ACHN (cell line): ENCODE results near the gene FMN2.
"Not testable (repeated sequence)": the region's sequence is repeated elsewhere in the genome, so short reads cannot be mapped to it uniquely, and the experiment has no call there.

Experiments used
- DNase-seq: peaks from one replicate; pipeline ENCODE4 v3.0.0-alpha.2; 2015
- in situ Hi-C: cut with HindIII; loops from 2 replicates; pipeline ENCODE4 v1.10.0; 2017; ENCODE audit warnings: low sequenced_read_pairs, low pct_ligation_motif_present, low pct_unique_long_range_greater_than_20kb

Gene FMN2

GRCh38 chr1:240363315-240363714, 271.6 kb downstream of the FMN2 start:
- in situ Hi-C loops: no loop called here

DNA sequence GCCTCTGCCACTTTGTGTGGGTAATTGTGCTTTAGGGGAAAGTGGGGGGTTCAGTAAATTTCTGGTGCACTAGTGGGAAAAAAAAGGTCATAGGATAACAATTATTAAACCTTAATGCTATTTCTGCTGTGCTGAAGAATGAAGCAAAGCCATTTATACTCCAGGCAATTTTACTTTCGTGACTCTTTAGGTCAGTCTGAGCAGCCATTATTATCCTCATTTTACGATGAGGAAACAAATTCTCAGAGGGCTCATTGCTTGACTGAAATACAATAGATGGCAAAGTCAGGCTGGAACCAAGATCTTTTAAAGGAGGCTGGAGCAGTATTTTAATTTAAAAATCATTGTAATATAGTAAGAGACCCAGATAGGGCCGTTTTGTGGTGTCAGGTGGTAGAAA, 272.2 kb downstream of the FMN2 start:
- DNase-seq: no peak
- in situ Hi-C loops: no loop called here

More at GRCh38 chr1:240363315-240363714, 271.6 kb downstream of the FMN2 start:
- DNase-seq: no peak

DNA sequence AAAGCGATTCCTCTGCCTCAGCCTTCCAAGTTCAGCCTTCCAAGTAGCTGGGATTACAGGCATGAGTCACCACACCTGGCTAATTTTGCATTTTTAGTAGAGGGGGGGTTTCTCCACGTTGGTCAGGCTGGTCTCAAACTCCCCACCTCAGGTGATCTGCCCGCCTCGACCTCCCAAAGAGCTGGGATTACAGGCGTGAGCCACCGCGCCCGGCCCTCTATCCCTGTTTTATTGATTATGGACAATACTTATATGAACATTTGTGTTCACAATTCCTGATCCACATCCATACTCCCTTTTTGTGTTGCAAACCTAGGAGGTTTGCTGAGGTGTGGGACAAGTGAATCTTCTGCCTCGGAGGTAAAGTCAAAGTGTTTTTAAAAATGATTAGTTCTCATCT, 275.0 kb downstream of the FMN2 start:
- DNase-seq: no peak
- in situ Hi-C loops: no loop called here

DNA sequence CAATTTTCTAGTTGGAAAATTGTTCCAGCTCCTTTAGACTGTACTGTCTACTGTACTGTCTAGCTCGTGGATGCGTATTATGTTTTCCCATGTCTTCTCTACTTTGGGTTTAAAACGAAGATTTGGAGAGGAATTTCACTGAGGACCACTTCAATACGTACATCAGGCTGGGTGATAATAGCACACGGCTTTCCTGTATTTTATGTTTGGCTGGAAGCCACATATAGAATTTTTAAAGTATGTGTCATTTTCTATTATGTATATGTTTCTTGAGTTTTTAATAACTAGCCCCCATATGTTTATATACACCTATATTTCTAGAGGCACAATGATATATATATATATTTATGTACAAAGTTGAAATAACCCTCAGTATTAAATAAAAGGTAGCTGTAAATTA, 293.9 kb downstream of the FMN2 start:
- in situ Hi-C loops: no loop called here
- no peak for DNase-seq

DNA sequence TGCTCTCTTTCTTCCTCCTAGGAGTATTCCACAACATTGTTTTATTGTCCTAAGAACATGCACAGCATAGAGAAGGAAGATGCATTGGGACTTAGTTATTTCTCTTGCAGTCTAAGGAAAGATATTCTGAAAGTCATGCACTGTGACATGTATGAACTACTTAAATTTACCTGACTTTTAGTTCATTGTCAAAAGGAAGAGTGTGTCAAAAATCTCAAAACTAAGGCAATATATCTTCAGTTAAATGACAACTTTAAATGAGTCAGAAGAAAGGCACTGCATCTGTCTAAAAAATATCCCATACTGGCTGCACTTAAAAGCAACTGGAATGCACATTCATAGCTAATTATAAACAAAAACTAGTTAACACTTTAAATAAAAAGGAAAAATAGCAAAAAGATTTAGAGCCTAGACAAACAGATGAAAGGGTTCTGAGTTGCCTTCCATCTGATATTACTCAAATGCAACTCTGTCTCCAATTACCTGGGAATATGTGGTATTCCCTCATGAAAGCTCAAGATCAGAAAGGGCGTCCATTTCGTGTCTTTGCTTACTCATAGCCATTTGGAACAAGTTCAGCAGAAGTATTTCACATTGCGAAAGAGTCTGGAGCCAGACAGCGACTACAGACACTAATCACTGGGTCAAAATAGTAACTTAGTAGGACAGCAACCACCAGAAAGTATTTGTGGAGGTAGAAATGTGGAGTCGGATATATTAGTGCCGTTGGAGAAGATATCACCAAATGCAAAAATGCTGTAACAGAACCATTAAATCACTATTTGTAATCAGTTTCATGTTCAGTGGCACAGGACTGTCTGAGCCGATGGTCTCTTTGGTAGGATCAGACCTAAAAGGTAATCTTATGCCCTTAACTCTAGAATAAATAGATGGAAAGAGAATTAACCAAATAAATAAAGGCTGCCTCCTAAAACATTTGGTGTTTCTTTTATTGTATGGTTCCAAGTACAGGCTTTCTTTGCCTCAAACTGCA, 294.6 kb downstream of the FMN2 start:
- in situ Hi-C loops: no loop called here
- peak; percentile 77 for DNase-seq

DNA sequence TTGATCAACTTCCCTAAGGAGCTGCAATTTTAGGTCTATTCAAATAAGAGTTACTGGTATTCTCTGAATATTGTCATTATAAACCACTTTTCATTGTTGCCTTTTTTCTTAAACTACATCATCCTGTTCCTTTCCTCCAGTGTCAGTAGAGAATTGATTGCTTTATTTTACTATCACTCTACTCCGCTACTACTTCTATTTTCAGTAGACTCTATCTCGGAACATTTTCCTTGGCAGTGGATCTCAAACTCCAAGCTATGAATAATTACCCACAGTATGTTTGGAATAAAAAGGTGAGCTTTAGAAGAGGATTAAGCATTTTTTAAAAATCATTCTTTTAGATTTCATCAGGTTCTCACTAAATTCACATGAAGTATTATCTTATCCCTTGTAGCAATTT, 295.4 kb downstream of the FMN2 start:
- DNase-seq: no peak
- in situ Hi-C loops: no loop called here

DNA sequence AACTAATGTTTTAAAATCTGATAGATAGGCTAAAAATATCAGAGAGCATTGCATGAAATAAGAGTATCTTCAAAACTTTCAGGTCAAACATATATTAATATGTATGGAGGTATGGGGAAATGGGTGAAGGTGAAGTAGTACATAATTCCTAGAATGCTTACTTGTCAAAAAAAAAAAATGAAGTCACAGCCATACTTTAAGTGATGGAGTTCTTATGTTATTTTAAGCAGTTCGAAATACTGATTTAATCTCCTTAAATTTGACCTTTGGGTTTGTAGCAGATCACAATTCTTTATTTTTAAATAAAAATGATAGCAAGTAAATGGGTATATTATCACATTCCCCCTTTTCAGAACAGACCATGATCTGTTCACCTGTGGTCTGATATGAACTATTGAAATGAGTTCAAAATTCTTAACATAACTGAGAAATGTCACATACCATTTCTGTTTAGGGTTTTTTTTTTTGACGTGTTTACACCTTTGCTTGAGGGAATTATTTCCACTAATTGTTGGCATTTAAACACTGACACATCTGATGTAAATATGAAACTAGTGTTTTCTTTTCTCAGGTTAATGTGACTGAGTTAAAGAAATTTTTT, 300.1 kb downstream of the FMN2 start:
- DNase-seq: no peak
- in situ Hi-C loops: no loop called here

DNA sequence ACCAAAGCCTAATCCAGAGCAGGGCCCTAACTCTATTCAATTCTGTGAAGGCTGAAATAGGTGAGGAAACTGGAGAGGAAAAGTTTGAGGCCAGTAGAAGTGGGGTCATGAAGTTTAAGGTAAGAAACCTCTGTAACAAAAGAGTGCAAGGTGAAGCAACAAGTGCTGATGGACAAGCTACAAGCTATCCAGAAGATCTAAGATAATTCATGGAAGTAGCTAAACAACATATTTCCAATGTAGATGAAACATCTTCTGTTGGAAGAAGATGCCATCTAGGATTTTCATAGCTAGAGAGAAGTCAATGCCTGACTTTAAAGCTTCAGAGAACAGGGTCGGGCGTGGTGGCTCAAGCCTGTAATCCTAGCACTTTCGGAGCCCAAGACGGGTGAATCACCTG, 302.7 kb downstream of the FMN2 start:
- in situ Hi-C loops: no loop called here
- DNase-seq: no peak

- in situ Hi-C loops: no loop called here
- DNase-seq: no peak
Measured at GRCh38 chr1:240395336-240395735, 303.7 kb downstream of the FMN2 start.

DNA sequence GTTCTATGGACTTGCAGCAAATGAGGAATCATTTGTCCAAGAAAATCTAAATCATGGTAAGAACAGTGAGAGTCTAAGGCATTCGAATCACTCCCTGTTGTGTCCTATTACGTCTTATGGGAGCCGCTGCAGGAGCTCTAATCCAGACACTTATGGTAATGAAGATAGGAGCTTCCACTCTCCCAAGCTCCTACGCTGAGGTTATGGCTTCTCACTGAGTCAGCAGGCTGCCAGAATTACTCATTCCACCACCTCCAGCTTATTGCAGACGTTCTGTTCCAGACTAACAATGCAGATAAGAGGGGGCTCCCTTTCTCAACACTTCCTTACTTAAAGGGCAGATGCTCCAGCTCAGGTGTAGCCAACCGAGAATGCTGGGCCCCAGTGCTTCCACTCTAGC, 307.7 kb downstream of the FMN2 start:
- in situ Hi-C loops: no loop called here
- DNase-seq: peak; percentile 65

GRCh38 chr1:240401731-240402130, 310.0 kb downstream of the FMN2 start:
- no peak for DNase-seq
- in situ Hi-C loops: no loop called here

DNA sequence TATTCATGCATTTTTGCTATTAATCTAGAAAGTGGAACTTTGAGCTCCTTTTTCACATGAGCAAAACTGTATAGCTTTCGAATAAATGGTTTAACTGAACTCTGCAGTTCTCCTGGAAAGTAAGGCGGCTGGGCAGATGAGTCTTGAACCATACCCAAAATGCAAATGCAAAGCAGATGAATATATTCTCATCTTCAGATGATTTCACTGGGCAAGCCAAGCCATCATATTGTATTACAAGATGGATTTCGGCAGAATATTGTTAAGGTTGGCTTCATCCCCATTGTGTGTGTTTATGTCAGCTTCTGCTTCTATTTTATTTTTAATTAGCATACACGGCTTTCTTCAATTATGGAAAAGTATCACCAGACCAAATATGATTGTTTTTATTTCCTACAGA, 310.6 kb downstream of the FMN2 start:
- DNase-seq: no peak
- in situ Hi-C loops: no loop called here

DNA sequence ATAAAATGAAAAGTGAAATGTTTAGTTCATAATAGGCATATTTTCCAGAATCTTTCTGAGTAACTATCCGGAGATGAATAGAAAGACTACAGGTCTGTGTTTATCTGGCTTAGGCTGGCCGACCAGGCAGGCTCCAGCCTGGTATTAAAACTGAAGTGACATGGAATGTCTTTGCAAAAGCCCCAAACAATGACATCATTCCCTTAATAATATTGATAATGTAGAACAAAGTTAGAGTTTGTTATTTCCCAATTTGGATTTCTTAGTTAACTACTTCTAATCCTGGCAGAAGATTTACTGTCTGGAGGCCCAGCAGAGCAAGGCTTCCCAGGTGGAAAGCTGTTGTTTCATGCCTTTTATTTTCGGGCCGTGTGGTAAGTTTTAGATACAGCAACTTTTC, 312.6 kb downstream of the FMN2 start:
- in situ Hi-C loops: no loop called here
- DNase-seq: no peak

DNA sequence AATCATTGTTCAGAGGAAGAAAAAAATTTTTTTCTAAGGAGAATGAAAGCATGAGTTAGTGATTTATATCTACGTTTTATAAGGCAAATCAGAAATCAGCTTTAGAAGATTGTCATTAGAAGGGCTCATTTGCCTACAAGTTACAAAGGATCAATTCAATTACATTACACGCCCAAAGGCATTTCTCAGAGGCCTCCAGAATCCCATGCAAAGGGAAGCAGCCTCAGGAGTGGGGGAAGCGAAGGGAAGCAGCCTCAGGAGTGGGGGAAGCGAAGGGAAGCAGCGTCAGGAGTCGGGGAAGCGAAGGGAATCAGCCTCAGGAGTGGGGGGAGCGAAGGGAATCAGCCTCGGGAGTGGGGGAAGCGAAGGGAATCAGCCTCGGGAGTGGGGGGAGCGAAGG, 314.1 kb downstream of the FMN2 start:
- in situ Hi-C loops: no loop called here
- no peak for DNase-seq

- DNase-seq: no peak
- in situ Hi-C loops: no loop called here
Measured at GRCh38 chr1:240407407-240407806, 315.7 kb downstream of the FMN2 start.

DNA sequence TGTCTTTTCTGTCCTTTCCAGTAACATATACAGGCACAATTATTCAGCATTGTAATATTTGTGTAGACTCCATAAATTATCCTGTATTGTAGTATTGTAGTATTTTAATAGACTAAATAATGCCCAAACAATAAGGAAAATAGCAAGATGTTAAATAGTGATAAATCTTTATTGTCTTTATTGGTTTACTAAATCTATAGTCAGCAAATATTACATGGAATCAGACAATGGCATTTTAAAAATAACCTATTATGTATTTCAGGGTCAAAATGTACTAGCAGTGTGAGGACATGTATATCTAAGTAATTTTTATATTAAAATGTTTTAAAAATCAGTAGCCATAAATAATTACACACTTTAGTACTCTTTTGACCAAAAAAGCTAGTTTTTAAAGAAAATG, 317.9 kb downstream of the FMN2 start:
- in situ Hi-C loops: no loop called here
- DNase-seq: no peak

DNA sequence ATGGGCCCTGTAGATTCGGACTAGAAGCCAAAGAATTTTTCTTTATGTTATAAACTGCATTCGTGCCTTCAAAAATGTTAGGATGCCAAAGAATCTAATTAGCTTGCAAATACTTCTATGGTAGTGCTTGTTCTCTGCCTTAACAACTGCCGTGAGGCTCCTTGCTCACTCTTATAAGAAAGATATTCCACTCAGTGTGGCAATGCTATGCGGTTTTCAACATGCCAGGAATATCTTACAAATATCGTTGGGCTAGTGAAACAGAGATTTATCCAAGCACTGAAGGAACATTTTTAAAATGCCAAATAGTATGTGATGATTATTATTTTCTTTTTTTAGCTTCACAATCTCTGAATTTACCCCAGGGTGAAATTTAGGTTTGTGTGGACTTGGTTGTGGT, 322.0 kb downstream of the FMN2 start:
- in situ Hi-C loops: no loop called here
- DNase-seq: no peak

- no peak for DNase-seq
- in situ Hi-C loops: no loop called here
Measured at GRCh38 chr1:240414237-240414636, 322.6 kb downstream of the FMN2 start.

DNA sequence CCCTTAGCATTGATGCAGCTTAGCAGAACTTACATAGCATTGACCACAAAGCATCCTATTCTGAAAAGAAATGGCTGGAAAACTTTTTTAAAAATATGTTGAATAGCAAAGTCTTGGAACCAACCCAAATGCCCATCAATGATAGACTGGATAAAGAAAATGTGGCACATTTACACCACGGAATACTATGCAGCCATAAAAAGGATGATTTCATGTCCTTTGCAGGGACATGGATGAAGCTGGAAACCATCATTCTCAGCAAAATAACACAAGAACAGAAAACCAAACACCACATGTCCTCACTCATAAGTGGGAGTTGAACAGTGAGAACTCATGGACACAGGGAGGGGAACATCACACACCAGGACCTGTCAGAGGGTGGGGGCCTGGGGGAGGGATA, 323.3 kb downstream of the FMN2 start:
- DNase-seq, in situ Hi-C loops: not testable (repeated sequence)

DNA sequence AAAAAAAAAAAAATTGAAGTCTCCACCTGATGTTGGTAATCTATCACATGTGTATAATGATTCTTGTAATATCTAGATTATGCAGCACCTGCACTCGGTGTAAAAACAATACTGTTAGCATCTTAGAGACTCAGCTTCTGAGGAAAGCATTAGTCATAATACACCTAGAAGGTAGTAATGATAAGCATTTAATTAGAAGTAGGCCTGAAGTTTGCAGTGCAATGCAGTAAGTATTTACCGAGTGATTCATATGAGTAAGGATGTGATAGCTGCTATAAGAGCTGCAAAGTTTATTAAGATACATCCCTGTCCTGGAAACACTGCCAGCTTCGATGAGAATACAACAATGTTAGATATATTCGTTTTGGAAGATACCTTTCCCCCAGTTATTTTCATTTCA, 323.8 kb downstream of the FMN2 start:
- in situ Hi-C loops: no loop called here
- no peak for DNase-seq
